ENCODE measurements around the gene FCER2.

DNA sequence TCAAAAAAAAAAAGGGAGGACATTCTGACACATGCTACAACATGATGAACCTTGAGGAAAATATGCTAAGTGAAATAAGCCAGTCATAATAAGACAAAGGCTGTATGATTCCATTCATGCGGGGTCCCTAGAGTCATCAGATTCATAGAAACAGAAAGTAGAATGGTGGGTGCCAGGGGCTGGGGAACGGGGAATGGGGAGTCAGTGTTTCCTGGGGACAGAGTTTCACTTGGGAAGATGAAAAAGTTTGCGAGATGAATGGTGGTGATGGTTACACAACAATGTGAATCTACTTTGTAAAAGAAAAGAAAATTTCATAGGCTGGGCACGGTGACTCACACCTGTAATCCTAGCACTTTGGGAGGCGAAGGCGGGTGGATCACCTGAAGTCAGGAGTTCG is 36.1 kb upstream of the FCER2 start:
- TF ChIP-seq, protein P1, sequence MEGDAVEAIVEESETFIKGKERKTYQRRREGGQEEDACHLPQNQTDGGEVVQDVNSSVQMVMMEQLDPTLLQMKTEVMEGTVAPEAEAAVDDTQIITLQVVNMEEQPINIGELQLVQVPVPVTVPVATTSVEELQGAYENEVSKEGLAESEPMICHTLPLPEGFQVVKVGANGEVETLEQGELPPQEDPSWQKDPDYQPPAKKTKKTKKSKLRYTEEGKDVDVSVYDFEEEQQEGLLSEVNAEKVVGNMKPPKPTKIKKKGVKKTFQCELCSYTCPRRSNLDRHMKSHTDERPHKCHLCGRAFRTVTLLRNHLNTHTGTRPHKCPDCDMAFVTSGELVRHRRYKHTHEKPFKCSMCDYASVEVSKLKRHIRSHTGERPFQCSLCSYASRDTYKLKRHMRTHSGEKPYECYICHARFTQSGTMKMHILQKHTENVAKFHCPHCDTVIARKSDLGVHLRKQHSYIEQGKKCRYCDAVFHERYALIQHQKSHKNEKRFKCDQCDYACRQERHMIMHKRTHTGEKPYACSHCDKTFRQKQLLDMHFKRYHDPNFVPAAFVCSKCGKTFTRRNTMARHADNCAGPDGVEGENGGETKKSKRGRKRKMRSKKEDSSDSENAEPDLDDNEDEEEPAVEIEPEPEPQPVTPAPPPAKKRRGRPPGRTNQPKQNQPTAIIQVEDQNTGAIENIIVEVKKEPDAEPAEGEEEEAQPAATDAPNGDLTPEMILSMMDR (IDR thresholded peaks at IDR 0.05; ENCODE audit: low read length): no peak
- TF ChIP-seq EZH2 (IDR thresholded peaks at IDR 0.05; ENCODE audit: borderline replicate concordance, low read length): no peak
